ENCODE data around the gene TASP1.

The TASP1 gene

DNA sequence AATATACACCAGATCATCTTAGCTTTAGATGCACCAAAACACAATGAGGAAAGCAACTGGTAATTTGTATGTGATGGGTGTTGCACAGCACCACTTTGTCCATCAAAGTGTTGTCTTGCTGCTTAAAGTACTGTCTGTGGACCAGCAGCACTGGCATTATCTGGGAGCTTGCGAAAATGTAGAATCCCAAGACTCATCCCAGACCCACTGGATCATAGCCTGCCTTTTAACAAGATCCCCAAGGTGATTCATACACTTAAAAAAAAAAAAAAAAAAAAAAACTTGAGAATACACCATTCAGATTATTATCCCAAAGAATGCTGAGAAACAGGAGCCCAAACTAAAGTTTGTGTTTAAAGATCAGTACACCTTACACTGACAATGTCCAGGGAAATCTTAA, 123.4 kb downstream of the TASP1 start:
- Mint-ChIP-seq H3K27ac (no peak overlapping the region), H3K4me1 (no peaks in the 10 kb centered on the region), H3K27me3 (ENCODE audit: low read depth) (no peaks in the 10 kb centered on the region), H3K9me3 (peaks cover 5% of the 10 kb centered on the region), H3K36me3 (ENCODE audit: low read depth) (peaks cover 60% of the 10 kb centered on the region), H3K4me3 (no peak overlapping the region)
- TF ChIP-seq, protein P1, sequence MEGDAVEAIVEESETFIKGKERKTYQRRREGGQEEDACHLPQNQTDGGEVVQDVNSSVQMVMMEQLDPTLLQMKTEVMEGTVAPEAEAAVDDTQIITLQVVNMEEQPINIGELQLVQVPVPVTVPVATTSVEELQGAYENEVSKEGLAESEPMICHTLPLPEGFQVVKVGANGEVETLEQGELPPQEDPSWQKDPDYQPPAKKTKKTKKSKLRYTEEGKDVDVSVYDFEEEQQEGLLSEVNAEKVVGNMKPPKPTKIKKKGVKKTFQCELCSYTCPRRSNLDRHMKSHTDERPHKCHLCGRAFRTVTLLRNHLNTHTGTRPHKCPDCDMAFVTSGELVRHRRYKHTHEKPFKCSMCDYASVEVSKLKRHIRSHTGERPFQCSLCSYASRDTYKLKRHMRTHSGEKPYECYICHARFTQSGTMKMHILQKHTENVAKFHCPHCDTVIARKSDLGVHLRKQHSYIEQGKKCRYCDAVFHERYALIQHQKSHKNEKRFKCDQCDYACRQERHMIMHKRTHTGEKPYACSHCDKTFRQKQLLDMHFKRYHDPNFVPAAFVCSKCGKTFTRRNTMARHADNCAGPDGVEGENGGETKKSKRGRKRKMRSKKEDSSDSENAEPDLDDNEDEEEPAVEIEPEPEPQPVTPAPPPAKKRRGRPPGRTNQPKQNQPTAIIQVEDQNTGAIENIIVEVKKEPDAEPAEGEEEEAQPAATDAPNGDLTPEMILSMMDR (IDR thresholded peaks at IDR 0.05; ENCODE audit: unreplicated experiment in 3 of 3), result no peak

GRCh38 chr20:13510837-13511488, 127.8 kb downstream of the TASP1 start:
- Mint-ChIP-seq H3K27ac (no peak overlapping the region), H3K36me3 (ENCODE audit: low read depth) (peaks cover 75% of the 10 kb centered on the region), H3K27me3 (ENCODE audit: low read depth) (no peaks in the 10 kb centered on the region), H3K4me1 (no peaks in the 10 kb centered on the region), H3K9me3 (peaks cover 36% of the 10 kb centered on the region), H3K4me3 (no peak overlapping the region)
- TF ChIP-seq, protein P1 (IDR thresholded peaks at IDR 0.05; ENCODE audit: unreplicated experiment in 3 of 3), result no peak

- Mint-ChIP-seq H3K9me3 (peaks cover 63% of the 10 kb centered on the region), H3K4me3 (no peak overlapping the region), H3K4me1 (no peaks in the 10 kb centered on the region), H3K36me3 (ENCODE audit: low read depth) (peaks cover 82% of the 10 kb centered on the region), H3K27me3 (ENCODE audit: low read depth) (no peaks in the 10 kb centered on the region), H3K27ac (no peak overlapping the region)
- TF ChIP-seq, protein P1 (IDR thresholded peaks at IDR 0.05; ENCODE audit: unreplicated experiment in 3 of 3), result no peak
Observed at GRCh38 chr20:13507646-13508045, 131.1 kb downstream of the TASP1 start.

DNA sequence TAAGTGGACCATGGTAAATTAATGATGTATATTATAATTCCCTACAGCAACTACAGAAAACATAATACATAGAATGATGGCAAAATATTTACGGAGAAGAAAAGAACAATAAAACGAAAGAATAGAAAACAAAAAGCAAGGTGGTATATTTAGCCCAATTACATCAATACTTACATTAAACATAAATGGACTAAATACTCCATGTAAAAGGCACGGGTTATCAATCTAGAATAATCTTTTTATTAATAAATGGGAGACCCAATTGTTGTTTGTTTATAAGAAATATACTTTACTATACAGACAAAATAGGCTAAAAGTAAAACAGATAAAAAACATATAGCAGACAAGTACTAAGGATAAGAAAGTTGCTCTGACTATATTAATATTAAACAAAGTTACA, 137.2 kb downstream of the TASP1 start:
- H3K9me3 Mint-ChIP-seq, result peaks cover 75% of the 10 kb centered on the region
- H3K27ac Mint-ChIP-seq, result no peak overlapping the region
- TF ChIP-seq, protein P1 (IDR thresholded peaks at IDR 0.05; ENCODE audit: unreplicated experiment in 3 of 3), result no peak
- H3K36me3 Mint-ChIP-seq (ENCODE audit: low read depth), result peaks cover 92% of the 10 kb centered on the region
- H3K27me3 Mint-ChIP-seq (ENCODE audit: low read depth), result no peaks in the 10 kb centered on the region
- H3K4me3 Mint-ChIP-seq, result no peak overlapping the region
- no peaks in the 10 kb centered on the region for H3K4me1 Mint-ChIP-seq

GRCh38 chr20:13494019-13494418, 144.7 kb downstream of the TASP1 start:
- peaks cover 31% of the 10 kb centered on the region for H3K36me3 Mint-ChIP-seq (ENCODE audit: low read depth)
- peaks cover 26% of the 10 kb centered on the region for H3K9me3 Mint-ChIP-seq
- no peak overlapping the region for H3K4me3 Mint-ChIP-seq
- H3K4me1 Mint-ChIP-seq, result peaks cover 14% of the 10 kb centered on the region
- TF ChIP-seq, protein P1 (IDR thresholded peaks at IDR 0.05; ENCODE audit: unreplicated experiment in 3 of 3), result no peak
- H3K27me3 Mint-ChIP-seq (ENCODE audit: low read depth), result no peaks in the 10 kb centered on the region
- H3K27ac Mint-ChIP-seq, result no peak overlapping the region

- H3K4me3 Mint-ChIP-seq, result no peak overlapping the region
- no peak overlapping the region for H3K27ac Mint-ChIP-seq
- TF ChIP-seq, protein P1 (IDR thresholded peaks at IDR 0.05; ENCODE audit: unreplicated experiment in 3 of 3), result no peak
- H3K4me1 Mint-ChIP-seq, result peaks cover 14% of the 10 kb centered on the region
- H3K27me3 Mint-ChIP-seq (ENCODE audit: low read depth), result no peaks in the 10 kb centered on the region
- peaks cover 22% of the 10 kb centered on the region for H3K36me3 Mint-ChIP-seq (ENCODE audit: low read depth)
- peaks cover 21% of the 10 kb centered on the region for H3K9me3 Mint-ChIP-seq
Observed at GRCh38 chr20:13493143-13493542, 145.6 kb downstream of the TASP1 start.

All from nephron (organoid).